ENCODE data around the gene CCDC34. TPM values are rescaled to one million over a fixed set of nuclear protein-coding genes. Genes with fewer than 3 reads are reported as not detected.
"Not testable (repeated sequence)": the region's sequence is repeated elsewhere in the genome, so short reads cannot be mapped to it uniquely, and the experiment has no call there.

The CCDC34 gene
- total RNA-seq, 2 donors from 2014 or later: 2.6 TPM; not detected in 1

GRCh38 chr11:27339941-27340340 is 23.1 kb downstream of the CCDC34 start:
- no peaks in the 10 kb centered on the region for H3K27me3 ChIP-seq
- no peaks in the 10 kb centered on the region for H3K9me3 ChIP-seq
- peak overlapping the region in 1 of 2 donors; percentile 25 for H3K27ac ChIP-seq
- DNase-seq (ENCODE audit: low spot score): no peak
- no peaks in the 10 kb centered on the region for H3K4me1 ChIP-seq
- no peak for TF ChIP-seq CTCF (IDR thresholded peaks at IDR 0.05)
- no peaks in the 10 kb centered on the region for H3K36me3 ChIP-seq
- no peak overlapping the region for H3K4me3 ChIP-seq

- H3K9me3 ChIP-seq; H3K27ac ChIP-seq; H3K4me3 ChIP-seq; H3K36me3 ChIP-seq; H3K4me1 ChIP-seq; DNase-seq (ENCODE audit: low spot score); H3K27me3 ChIP-seq: not testable (repeated sequence)
These were observed 28.3 kb downstream of the CCDC34 start for GRCh38 chr11:27334764-27335163.

- H3K4me3 ChIP-seq: no peak overlapping the region
- DNase-seq (ENCODE audit: low spot score): no peak
- no peaks in the 10 kb centered on the region for H3K9me3 ChIP-seq
- no peaks in the 10 kb centered on the region for H3K27me3 ChIP-seq
- H3K36me3 ChIP-seq: no peaks in the 10 kb centered on the region
- no peaks in the 10 kb centered on the region for H3K4me1 ChIP-seq
- TF ChIP-seq CTCF (IDR thresholded peaks at IDR 0.05): no peak
- H3K27ac ChIP-seq: no peak overlapping the region
These were observed 31.0 kb downstream of the CCDC34 start for GRCh38 chr11:27331981-27332380.

- Histone ChIP-seq H3K9me3 (no peaks in the 10 kb centered on the region), H3K36me3 (no peaks in the 10 kb centered on the region), H3K27ac (no peak overlapping the region), H3K4me3 (no peak overlapping the region), H3K4me1 (no peaks in the 10 kb centered on the region), H3K27me3 (no peaks in the 10 kb centered on the region)
- no peak for DNase-seq (ENCODE audit: low spot score)
- TF ChIP-seq CTCF (IDR thresholded peaks at IDR 0.05): no peak
These were observed 32.3 kb downstream of the CCDC34 start for GRCh38 chr11:27330633-27331270.

GRCh38 chr11:27329867-27330632 is 33.0 kb downstream of the CCDC34 start:
- no peak overlapping the region for H3K27ac ChIP-seq
- no peak overlapping the region for H3K4me3 ChIP-seq
- no peaks in the 10 kb centered on the region for H3K27me3 ChIP-seq
- H3K4me1 ChIP-seq: no peaks in the 10 kb centered on the region
- H3K9me3 ChIP-seq: no peaks in the 10 kb centered on the region
- TF ChIP-seq CTCF (IDR thresholded peaks at IDR 0.05): no peak
- H3K36me3 ChIP-seq: no peaks in the 10 kb centered on the region
- DNase-seq (ENCODE audit: low spot score): no peak

GRCh38 chr11:27328614-27329013 is 34.4 kb downstream of the CCDC34 start:
- no peak overlapping the region for H3K27ac ChIP-seq
- no peaks in the 10 kb centered on the region for H3K9me3 ChIP-seq
- H3K4me1 ChIP-seq: no peaks in the 10 kb centered on the region
- H3K27me3 ChIP-seq: no peaks in the 10 kb centered on the region
- no peaks in the 10 kb centered on the region for H3K36me3 ChIP-seq
- no peak overlapping the region for H3K4me3 ChIP-seq
- no peak for DNase-seq (ENCODE audit: low spot score)
- no peak for TF ChIP-seq CTCF (IDR thresholded peaks at IDR 0.05)

- not testable (repeated sequence) for H3K4me1 ChIP-seq; H3K9me3 ChIP-seq; DNase-seq (ENCODE audit: low spot score); H3K36me3 ChIP-seq; H3K27me3 ChIP-seq; H3K4me3 ChIP-seq; H3K27ac ChIP-seq
These were observed 36.0 kb downstream of the CCDC34 start for GRCh38 chr11:27327064-27327463.

- H3K36me3 ChIP-seq; H3K4me3 ChIP-seq; H3K27ac ChIP-seq; DNase-seq (ENCODE audit: low spot score); H3K4me1 ChIP-seq; H3K9me3 ChIP-seq; H3K27me3 ChIP-seq: not testable (repeated sequence)
These were observed 40.8 kb downstream of the CCDC34 start for GRCh38 chr11:27322196-27322595.

GRCh38 chr11:27321340-27321739 is 41.7 kb downstream of the CCDC34 start:
- not testable (repeated sequence) for H3K27ac ChIP-seq; DNase-seq (ENCODE audit: low spot score); H3K4me3 ChIP-seq; H3K4me1 ChIP-seq; H3K36me3 ChIP-seq; H3K27me3 ChIP-seq; H3K9me3 ChIP-seq

All from right atrium auricular region (tissue), 2 donors.